Activated CD4-positive, alpha-beta T cell treated with anti-CD3 and anti-CD28 coated beads, Interleukin-2, amount 10 ng/mL, durations not matched to agents 7 days and 5 days (primary cell): ENCODE results near the gene N4BP2. TPM values are rescaled to one million over a fixed set of nuclear protein-coding genes. Genes with fewer than 3 reads are reported as not detected.
"Not testable (repeated sequence)": the region's sequence is repeated elsewhere in the genome, so short reads cannot be mapped to it uniquely, and the experiment has no call there.

ENCODE experiments used
- CTCF ChIA-PET: fragments of 350-600 bp; sonication (Branson Sonifier 250); formaldehyde crosslinking; loops from one replicate; lab custom pipeline; 2021; ENCODE audit warnings: antibody characterized with exemption; lab: Charles Lee
- POLR2A ChIA-PET: fragments of 350-600 bp; sonication (Branson Sonifier 250); formaldehyde crosslinking; loops from one replicate; lab custom pipeline; 2021; ENCODE audit warnings: antibody characterized with exemption; lab: Charles Lee
- DNase-seq: peaks from one replicate; pipeline ENCODE4 v3.0.0-alpha.2; 2020
- H3K27ac Mint-ChIP-seq: one replicate; pipeline ENCODE4 v1.8.0; 2021; ENCODE audit warnings: mild to moderate bottlenecking, moderate library complexity, mixed read lengths
- H3K27me3 Mint-ChIP-seq: one replicate; pipeline ENCODE4 v1.8.0; 2021; ENCODE audit warnings: mixed read lengths
- H3K36me3 Mint-ChIP-seq: one replicate; pipeline ENCODE4 v1.8.0; 2021; ENCODE audit warnings: low read depth, mixed read lengths
- H3K4me1 Mint-ChIP-seq: one replicate; pipeline ENCODE4 v1.8.0; 2021; ENCODE audit warnings: mixed read lengths
- H3K4me3 Mint-ChIP-seq: one replicate; pipeline ENCODE4 v1.8.0; 2021; ENCODE audit warnings: mild to moderate bottlenecking, moderate library complexity, mixed read lengths
- H3K9me3 Mint-ChIP-seq: one replicate; pipeline ENCODE4 v1.8.0; 2021; ENCODE audit warnings: mixed read lengths
- total RNA-seq, 2 experiments: library from RNA; stranded (reverse); gene quantifications; one replicate each; pipeline ENCODE4 v1.2.3, GENCODE V29; 2021

The N4BP2 gene
- total RNA-seq, 2 experiments from 2014 or later, result 32.2 to 39.2 TPM

GRCh38 chr4:40055511-40055862 is 1.2 kb upstream of the N4BP2 start:
- Mint-ChIP-seq H3K9me3 (no peaks in the 10 kb centered on the region), H3K36me3 (peaks cover 11% of the 10 kb centered on the region), H3K27me3 (peaks cover 2% of the 10 kb centered on the region), H3K4me3 (peak overlapping the region; percentile 75), H3K4me1 (peaks cover 34% of the 10 kb centered on the region), H3K27ac (peak overlapping the region; percentile 95)
- peak; percentile 77 for DNase-seq
- CTCF ChIA-PET, result interaction anchor here (0.6 to 2.2 kb wide), 17 partner anchors 9 to 384 kb away, joined by 3 to 19 read pairs (median 4); partner anchors contain the start of gene PDS5A
- POLR2A ChIA-PET, result interaction anchor here (1.0 kb wide), 1 partner anchor 144 kb away, joined by 3 read pairs; no protein-coding TSS in a partner anchor

- Mint-ChIP-seq H3K4me3 (peak overlapping the region; percentile 92), H3K27ac (peak overlapping the region; percentile 95), H3K4me1 (peaks cover 36% of the 10 kb centered on the region), H3K27me3 (peaks cover 2% of the 10 kb centered on the region), H3K9me3 (no peaks in the 10 kb centered on the region), H3K36me3 (peaks cover 14% of the 10 kb centered on the region)
- ChIA-PET CTCF (interaction anchor here (0.6 to 2.2 kb wide), 25 partner anchors 8 to 802 kb away, joined by 3 to 19 read pairs (median 4); partner anchors contain the start of gene PDS5A), POLR2A (interaction anchor here (0.6 to 1.0 kb wide), 3 partner anchors 143 to 170 kb away, joined by 3 to 6 read pairs (median 5); no protein-coding TSS in a partner anchor)
- peak; percentile 57 for DNase-seq
These were observed 561 bp upstream of the N4BP2 start for GRCh38 chr4:40055863-40056715.

GRCh38 chr4:40057586-40058091 is 989 bp downstream of the N4BP2 start:
- Mint-ChIP-seq H3K36me3 (peaks cover 20% of the 10 kb centered on the region), H3K4me3 (peak overlapping the region; percentile 92), H3K27ac (peak overlapping the region; percentile 97), H3K9me3 (no peaks in the 10 kb centered on the region), H3K27me3 (no peaks in the 10 kb centered on the region), H3K4me1 (peaks cover 41% of the 10 kb centered on the region)
- CTCF ChIA-PET, result interaction anchor here (0.6 to 2.2 kb wide), 6 partner anchors 14 to 307 kb away, joined by 3 to 6 read pairs (median 4); no protein-coding TSS in a partner anchor
- POLR2A ChIA-PET, result interaction anchor here (0.5 to 0.9 kb wide), 3 partner anchors 143 to 493 kb away, joined by 3 to 9 read pairs (median 5); partner anchors contain the start of gene SMIM14
- peak; percentile 88 for DNase-seq

GRCh38 chr4:40058121-40058520 is 1.5 kb downstream of the N4BP2 start:
- H3K4me1 Mint-ChIP-seq, result peaks cover 41% of the 10 kb centered on the region
- CTCF ChIA-PET, result interaction anchor here (0.6 to 1.3 kb wide), 5 partner anchors 14 to 261 kb away, joined by 3 to 6 read pairs (median 4); no protein-coding TSS in a partner anchor
- no peaks in the 10 kb centered on the region for H3K27me3 Mint-ChIP-seq

GRCh38 chr4:40058854-40059253 is 2.2 kb downstream of the N4BP2 start:
- H3K27ac Mint-ChIP-seq, result peak overlapping the region; percentile 12
- H3K4me3 Mint-ChIP-seq, result peak overlapping the region; percentile 59
- H3K27me3 Mint-ChIP-seq, result no peaks in the 10 kb centered on the region
- H3K36me3 Mint-ChIP-seq, result peaks cover 30% of the 10 kb centered on the region
- ChIA-PET POLR2A (interaction anchor here (0.6 kb wide), 1 partner anchor 180 kb away, joined by 3 read pairs; no protein-coding TSS in a partner anchor), CTCF (interaction anchor here (1.3 kb wide), 1 partner anchor 258 kb away, joined by 6 read pairs; no protein-coding TSS in a partner anchor)
- H3K9me3 Mint-ChIP-seq, result no peaks in the 10 kb centered on the region
- DNase-seq, result no peak
- H3K4me1 Mint-ChIP-seq, result peaks cover 41% of the 10 kb centered on the region

More at GRCh38 chr4:40058121-40058520, 1.5 kb downstream of the N4BP2 start:
- H3K4me3 Mint-ChIP-seq, result peak overlapping the region; percentile 92
- no peak for DNase-seq
- no peaks in the 10 kb centered on the region for H3K9me3 Mint-ChIP-seq
- H3K36me3 Mint-ChIP-seq, result peaks cover 25% of the 10 kb centered on the region
- peak overlapping the region; percentile 97 for H3K27ac Mint-ChIP-seq
- POLR2A ChIA-PET, result interaction anchor here (0.5 to 0.9 kb wide), 3 partner anchors 142 to 493 kb away, joined by 3 to 9 read pairs (median 5); partner anchors contain the start of gene SMIM14

- H3K4me1 Mint-ChIP-seq, result peaks cover 39% of the 10 kb centered on the region
- peak overlapping the region; percentile 12 for H3K27ac Mint-ChIP-seq
- peaks cover 35% of the 10 kb centered on the region for H3K36me3 Mint-ChIP-seq
- no peaks in the 10 kb centered on the region for H3K27me3 Mint-ChIP-seq
- no peaks in the 10 kb centered on the region for H3K9me3 Mint-ChIP-seq
- H3K4me3 Mint-ChIP-seq, result peak overlapping the region; percentile 59
- ChIA-PET CTCF (no interaction called here), POLR2A (interaction anchor here (0.6 kb wide), 1 partner anchor 180 kb away, joined by 3 read pairs; no protein-coding TSS in a partner anchor)
- no peak for DNase-seq
These were observed 2.7 kb downstream of the N4BP2 start for GRCh38 chr4:40059362-40059761.

- Mint-ChIP-seq H3K9me3 (no peaks in the 10 kb centered on the region), H3K4me1 (peaks cover 60% of the 10 kb centered on the region), H3K4me3 (no peak overlapping the region), H3K27ac (peak overlapping the region; percentile 63), H3K27me3 (no peaks in the 10 kb centered on the region), H3K36me3 (peaks cover 65% of the 10 kb centered on the region)
- POLR2A ChIA-PET, result no interaction called here
- CTCF ChIA-PET, result interaction anchor here (1.1 to 1.3 kb wide), 2 partner anchors 9 to 33 kb away, joined by 3 read pairs; partner anchors contain the start of gene N4BP2
- DNase-seq, result no peak
These were observed 8.4 kb downstream of the N4BP2 start for GRCh38 chr4:40065010-40065409.

GRCh38 chr4:40066651-40067050 is 10.0 kb downstream of the N4BP2 start:
- no peaks in the 10 kb centered on the region for H3K9me3 Mint-ChIP-seq
- ChIA-PET CTCF (interaction anchor here (0.6 to 2.4 kb wide), 2 partner anchors 10 to 146 kb away, joined by 3 to 7 read pairs; partner anchors contain the start of gene N4BP2), POLR2A (interaction anchor here (0.5 kb wide), 1 partner anchor 16 kb away, joined by 3 read pairs; no protein-coding TSS in a partner anchor)
- no peak for DNase-seq
- H3K4me3 Mint-ChIP-seq, result no peak overlapping the region
- H3K4me1 Mint-ChIP-seq, result peaks cover 65% of the 10 kb centered on the region
- H3K27ac Mint-ChIP-seq, result peak overlapping the region; percentile 57
- peaks cover 62% of the 10 kb centered on the region for H3K36me3 Mint-ChIP-seq
- no peaks in the 10 kb centered on the region for H3K27me3 Mint-ChIP-seq

- ChIA-PET POLR2A (no interaction called here), CTCF (no interaction called here)
- DNase-seq, result no peak
- no peaks in the 10 kb centered on the region for H3K27me3 Mint-ChIP-seq
- H3K36me3 Mint-ChIP-seq, result peaks cover 42% of the 10 kb centered on the region
- H3K9me3 Mint-ChIP-seq, result no peaks in the 10 kb centered on the region
- peaks cover 49% of the 10 kb centered on the region for H3K4me1 Mint-ChIP-seq
- H3K27ac Mint-ChIP-seq, result no peak overlapping the region
- H3K4me3 Mint-ChIP-seq, result no peak overlapping the region
These were observed 13.7 kb downstream of the N4BP2 start for GRCh38 chr4:40070387-40070786.

GRCh38 chr4:40086421-40086820 is 29.8 kb downstream of the N4BP2 start:
- H3K27ac Mint-ChIP-seq, result no peak overlapping the region
- H3K4me3 Mint-ChIP-seq, result no peak overlapping the region
- H3K4me1 Mint-ChIP-seq, result peaks cover 5% of the 10 kb centered on the region
- no peaks in the 10 kb centered on the region for H3K9me3 Mint-ChIP-seq
- H3K36me3 Mint-ChIP-seq, result peaks cover 17% of the 10 kb centered on the region
- POLR2A ChIA-PET, result no interaction called here
- H3K27me3 Mint-ChIP-seq, result no peaks in the 10 kb centered on the region
- no peak for DNase-seq
- CTCF ChIA-PET, result interaction anchor here (1.8 kb wide), 1 partner anchor 14 kb away, joined by 6 read pairs; no protein-coding TSS in a partner anchor

GRCh38 chr4:40087799-40088366 is 31.2 kb downstream of the N4BP2 start:
- peaks cover 5% of the 10 kb centered on the region for H3K4me1 Mint-ChIP-seq
- no peaks in the 10 kb centered on the region for H3K9me3 Mint-ChIP-seq
- H3K4me3 Mint-ChIP-seq, result no peak overlapping the region
- DNase-seq, result no peak
- no peaks in the 10 kb centered on the region for H3K27me3 Mint-ChIP-seq
- CTCF ChIA-PET, result no interaction called here
- POLR2A ChIA-PET, result no interaction called here
- H3K27ac Mint-ChIP-seq, result no peak overlapping the region
- peaks cover 20% of the 10 kb centered on the region for H3K36me3 Mint-ChIP-seq

GRCh38 chr4:40093400-40093799 is 36.8 kb downstream of the N4BP2 start:
- H3K4me3 Mint-ChIP-seq, H3K27me3 Mint-ChIP-seq, H3K4me1 Mint-ChIP-seq, H3K9me3 Mint-ChIP-seq, POLR2A ChIA-PET, CTCF ChIA-PET, DNase-seq, H3K27ac Mint-ChIP-seq: not testable (repeated sequence)
- H3K36me3 Mint-ChIP-seq, result peaks cover 22% of the 10 kb centered on the region
